Measurements from ENCODE around the gene ACAP3. TPM values are rescaled to one million over a fixed set of nuclear protein-coding genes. Genes with fewer than 3 reads are reported as not detected.

The ACAP3 gene
- total RNA-seq, 1 donor from 2014 or later, result 97.3 TPM

DNA sequence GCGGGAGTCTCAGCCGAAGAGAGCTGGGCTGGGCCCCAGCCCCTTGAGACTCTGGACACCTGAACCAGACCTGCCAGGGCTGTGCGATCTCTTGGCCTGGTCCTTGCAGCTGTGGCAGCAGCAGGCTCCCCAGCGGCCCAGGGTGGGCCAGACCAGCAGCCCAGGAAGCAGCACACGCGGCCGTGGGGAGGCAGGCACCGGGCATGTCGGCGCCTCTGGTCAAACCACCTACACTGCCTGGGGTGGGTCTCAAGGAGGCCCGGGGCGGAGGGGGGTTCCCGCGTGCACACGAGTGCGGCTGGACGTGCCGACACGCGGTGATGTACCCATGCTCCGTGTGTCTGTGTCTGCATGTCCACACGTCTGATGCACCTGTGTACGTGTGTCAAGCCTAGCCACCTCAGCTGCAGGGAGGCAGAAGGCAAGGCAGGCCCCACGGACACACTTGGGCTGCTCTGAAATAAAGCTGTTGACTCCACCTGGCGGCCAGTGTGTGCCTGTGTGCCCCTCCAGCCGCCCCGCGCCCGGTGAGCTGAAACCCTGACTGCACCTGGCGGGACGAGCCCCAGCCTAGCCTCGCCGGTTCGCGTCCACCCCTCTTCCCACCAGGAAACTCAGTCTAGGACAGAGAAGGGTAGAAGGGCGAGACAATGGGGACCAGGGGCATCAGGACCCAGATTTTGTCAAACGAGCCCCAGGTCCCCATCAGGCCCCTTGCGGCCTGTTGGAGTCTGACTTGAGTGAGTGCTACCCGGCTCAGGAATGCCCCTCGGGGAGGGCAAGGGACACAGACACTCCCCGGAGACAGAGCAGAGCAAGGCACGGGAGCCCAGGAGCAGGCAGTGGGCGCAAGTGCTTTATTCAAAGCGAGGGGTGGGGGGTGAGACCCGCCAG, 15.9 kb downstream of the ACAP3 start:
- H3K27me3 Mint-ChIP-seq (ENCODE audit: low read depth), result peaks cover 2% of the 10 kb centered on the region
- H3K4me1 Mint-ChIP-seq, result peaks cover 7% of the 10 kb centered on the region
- H3K9me3 Mint-ChIP-seq, result no peaks in the 10 kb centered on the region
- H3K36me3 Mint-ChIP-seq, result no peaks in the 10 kb centered on the region
- peak in 1 of 2 experiments; percentile 82 for DNase-seq (ENCODE audit: low spot score in 2 of 2, unreplicated experiment in 2 of 2)
- TF ChIP-seq, protein P1, sequence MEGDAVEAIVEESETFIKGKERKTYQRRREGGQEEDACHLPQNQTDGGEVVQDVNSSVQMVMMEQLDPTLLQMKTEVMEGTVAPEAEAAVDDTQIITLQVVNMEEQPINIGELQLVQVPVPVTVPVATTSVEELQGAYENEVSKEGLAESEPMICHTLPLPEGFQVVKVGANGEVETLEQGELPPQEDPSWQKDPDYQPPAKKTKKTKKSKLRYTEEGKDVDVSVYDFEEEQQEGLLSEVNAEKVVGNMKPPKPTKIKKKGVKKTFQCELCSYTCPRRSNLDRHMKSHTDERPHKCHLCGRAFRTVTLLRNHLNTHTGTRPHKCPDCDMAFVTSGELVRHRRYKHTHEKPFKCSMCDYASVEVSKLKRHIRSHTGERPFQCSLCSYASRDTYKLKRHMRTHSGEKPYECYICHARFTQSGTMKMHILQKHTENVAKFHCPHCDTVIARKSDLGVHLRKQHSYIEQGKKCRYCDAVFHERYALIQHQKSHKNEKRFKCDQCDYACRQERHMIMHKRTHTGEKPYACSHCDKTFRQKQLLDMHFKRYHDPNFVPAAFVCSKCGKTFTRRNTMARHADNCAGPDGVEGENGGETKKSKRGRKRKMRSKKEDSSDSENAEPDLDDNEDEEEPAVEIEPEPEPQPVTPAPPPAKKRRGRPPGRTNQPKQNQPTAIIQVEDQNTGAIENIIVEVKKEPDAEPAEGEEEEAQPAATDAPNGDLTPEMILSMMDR (IDR thresholded peaks at IDR 0.05; ENCODE audit: unreplicated experiment), result peak; percentile 80
- no peak overlapping the region for H3K27ac Mint-ChIP-seq
- H3K4me3 Mint-ChIP-seq, result no peak overlapping the region

DNA sequence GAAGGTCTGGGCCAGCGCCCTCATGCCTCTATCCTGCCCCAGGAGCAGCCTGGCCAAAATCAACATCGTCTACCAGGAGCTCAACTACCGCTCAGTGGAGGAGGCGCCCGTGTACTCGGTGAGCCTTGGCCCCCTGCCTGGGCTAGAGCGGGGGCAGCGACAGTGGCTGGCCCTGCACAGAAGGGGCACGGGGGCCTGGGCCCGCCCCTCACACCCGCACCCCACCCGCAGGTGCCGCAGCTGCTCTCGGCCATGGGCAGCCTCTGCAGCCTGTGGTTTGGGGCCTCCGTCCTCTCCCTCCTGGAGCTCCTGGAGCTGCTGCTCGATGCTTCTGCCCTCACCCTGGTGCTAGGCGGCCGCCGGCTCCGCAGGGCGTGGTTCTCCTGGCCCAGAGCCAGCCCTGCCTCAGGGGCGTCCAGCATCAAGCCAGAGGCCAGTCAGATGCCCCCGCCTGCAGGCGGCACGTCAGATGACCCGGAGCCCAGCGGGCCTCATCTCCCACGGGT, 16.7 kb downstream of the ACAP3 start:
- Mint-ChIP-seq H3K27me3 (ENCODE audit: low read depth) (peaks cover 2% of the 10 kb centered on the region), H3K27ac (no peak overlapping the region), H3K4me3 (no peak overlapping the region)

GRCh38 chr1:1290238-1290731, 17.4 kb downstream of the ACAP3 start:
- Mint-ChIP-seq H3K4me3 (no peak overlapping the region), H3K9me3 (no peaks in the 10 kb centered on the region), H3K4me1 (peaks cover 7% of the 10 kb centered on the region), H3K27ac (no peak overlapping the region), H3K27me3 (ENCODE audit: low read depth) (peaks cover 2% of the 10 kb centered on the region), H3K36me3 (no peaks in the 10 kb centered on the region)
- TF ChIP-seq, protein P1 (IDR thresholded peaks at IDR 0.05; ENCODE audit: unreplicated experiment), result peak; percentile 65
- DNase-seq (ENCODE audit: low spot score in 2 of 2, unreplicated experiment in 2 of 2), result peak in 1 of 2 experiments; percentile 77

More for the DNA sequence above, 16.7 kb downstream of the ACAP3 start:
- TF ChIP-seq, protein P1 (IDR thresholded peaks at IDR 0.05; ENCODE audit: unreplicated experiment), result no peak
- DNase-seq (ENCODE audit: low spot score in 2 of 2, unreplicated experiment in 2 of 2), result no peak
- Mint-ChIP-seq H3K9me3 (no peaks in the 10 kb centered on the region), H3K36me3 (no peaks in the 10 kb centered on the region), H3K4me1 (peaks cover 7% of the 10 kb centered on the region)

GRCh38 chr1:1287288-1288110, 20.2 kb downstream of the ACAP3 start:
- H3K27me3 Mint-ChIP-seq (ENCODE audit: low read depth), result peaks cover 2% of the 10 kb centered on the region
- DNase-seq (ENCODE audit: low spot score in 2 of 2, unreplicated experiment in 2 of 2), result no peak
- no peaks in the 10 kb centered on the region for H3K36me3 Mint-ChIP-seq
- no peak overlapping the region for H3K4me3 Mint-ChIP-seq
- TF ChIP-seq, protein P1 (IDR thresholded peaks at IDR 0.05; ENCODE audit: unreplicated experiment), result no peak
- H3K9me3 Mint-ChIP-seq, result no peaks in the 10 kb centered on the region
- no peak overlapping the region for H3K27ac Mint-ChIP-seq
- H3K4me1 Mint-ChIP-seq, result peaks cover 7% of the 10 kb centered on the region
